GM19240 (cell line): Measurements from ENCODE around the gene RAB31.
"Not testable (repeated sequence)": the region's sequence is repeated elsewhere in the genome, so short reads cannot be mapped to it uniquely, and the experiment has no call there.

Experiments
- DNase-seq: peaks from one replicate; pipeline ENCODE4 v3.0.0; 2011; ENCODE audit warnings: low spot score; ENCODE audit not compliant: insufficient read length

The RAB31 gene

DNA sequence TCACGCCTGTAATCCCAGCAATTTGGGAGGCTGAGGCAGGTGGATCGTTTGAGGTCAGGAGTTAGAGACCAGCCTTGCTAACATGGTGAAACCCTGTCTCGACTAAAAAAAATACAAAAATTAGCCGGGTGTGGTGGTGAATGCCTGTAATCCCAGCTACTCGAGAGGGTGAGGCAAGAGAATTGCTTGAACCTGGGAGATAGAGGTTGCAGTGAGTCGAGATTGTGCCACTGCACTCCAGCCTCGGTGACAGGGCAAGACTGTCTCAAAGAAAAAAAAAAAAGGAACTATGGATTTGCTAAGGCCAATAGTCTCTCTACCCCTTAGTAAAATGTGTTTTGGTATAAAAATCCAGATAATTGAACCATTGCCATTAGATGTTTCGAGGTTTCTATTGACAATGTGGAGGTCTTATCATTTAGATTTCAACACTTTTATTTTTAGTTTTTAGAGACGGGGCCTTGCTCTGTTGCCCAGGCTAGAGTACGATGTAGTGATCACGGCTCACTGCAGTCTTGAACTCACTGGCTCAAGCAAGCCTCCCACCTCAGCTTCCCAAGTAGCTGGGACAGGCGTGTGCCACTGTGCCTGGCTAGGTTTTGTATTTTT is 176.5 kb downstream of the RAB31 start:
- DNase-seq: no peak

DNA sequence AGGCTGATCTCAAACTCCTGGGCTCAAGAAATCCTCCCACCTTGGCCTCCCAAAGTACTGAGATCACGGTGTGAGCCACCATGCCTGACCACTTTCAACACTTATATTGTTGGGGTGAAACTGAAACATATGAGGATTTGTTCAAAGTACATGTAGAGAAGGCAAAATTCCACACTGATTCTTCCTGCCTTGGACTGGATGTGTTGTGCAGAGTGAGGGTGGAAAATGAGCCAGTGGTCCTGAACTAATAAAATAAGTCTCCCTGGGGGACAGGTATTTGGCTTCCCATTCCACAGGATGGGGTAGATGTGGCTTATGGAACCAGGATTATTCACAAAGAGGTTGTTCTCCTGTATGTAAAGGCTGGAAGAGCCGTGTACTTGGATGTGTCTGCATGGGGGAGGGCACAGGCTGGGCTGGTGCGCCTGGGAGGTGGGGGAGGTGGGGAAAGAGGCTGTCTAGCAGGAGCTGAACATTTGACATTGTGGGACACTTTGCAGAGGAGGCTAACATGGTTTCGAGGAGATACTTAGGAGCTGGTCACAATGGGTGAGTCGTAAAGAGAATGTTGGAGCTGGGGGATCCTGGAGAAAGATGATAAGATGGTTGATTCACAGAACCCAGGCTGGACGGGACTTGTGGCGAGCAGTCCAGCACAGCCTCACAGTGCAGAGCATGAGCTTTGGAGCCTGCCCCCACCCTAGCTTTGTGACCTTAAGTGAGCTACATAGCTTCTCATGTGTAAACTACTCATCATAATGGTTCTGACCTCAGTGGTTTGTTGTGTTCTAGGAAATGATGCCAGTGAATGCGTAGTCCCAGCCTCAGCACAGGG is 177.3 kb downstream of the RAB31 start, which contains the start of gene TXNDC2:
TSS of gene TXNDC2 (plus strand) at position 804 of the 835 bp plus-strand sequence. CDS start 708 bp downstream, outside the sequence.
- DNase-seq: no peak

GRCh38 chr18:9886005-9886348 is 177.9 kb downstream of the RAB31 start:
- DNase-seq: no peak

GRCh38 chr18:9887992-9888391 is 179.9 kb downstream of the RAB31 start:
- no peak for DNase-seq

DNA sequence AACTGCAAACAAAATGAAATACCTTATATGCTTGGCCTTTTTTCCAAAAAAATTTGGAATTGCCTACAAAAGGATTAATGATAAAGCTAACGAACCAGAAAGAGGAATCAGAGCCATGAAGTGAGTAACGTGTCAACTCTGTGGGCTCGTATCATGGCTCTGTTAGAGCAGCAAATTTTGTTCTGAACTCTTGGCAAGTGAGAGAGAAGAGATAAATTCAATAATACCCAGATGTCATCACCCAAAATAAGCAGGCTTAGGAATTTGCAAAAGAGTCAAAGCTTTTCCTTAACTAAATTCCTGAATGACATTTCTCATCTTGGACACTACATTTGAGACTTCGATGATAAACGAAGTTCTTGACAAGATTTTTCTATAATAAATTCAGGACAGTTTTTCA is 182.1 kb downstream of the RAB31 start:
- DNase-seq: no peak

GRCh38 chr18:9890957-9891356 is 182.9 kb downstream of the RAB31 start:
- DNase-seq: no peak

GRCh38 chr18:9891515-9891914 is 183.4 kb downstream of the RAB31 start:
- not testable (repeated sequence) for DNase-seq

DNA sequence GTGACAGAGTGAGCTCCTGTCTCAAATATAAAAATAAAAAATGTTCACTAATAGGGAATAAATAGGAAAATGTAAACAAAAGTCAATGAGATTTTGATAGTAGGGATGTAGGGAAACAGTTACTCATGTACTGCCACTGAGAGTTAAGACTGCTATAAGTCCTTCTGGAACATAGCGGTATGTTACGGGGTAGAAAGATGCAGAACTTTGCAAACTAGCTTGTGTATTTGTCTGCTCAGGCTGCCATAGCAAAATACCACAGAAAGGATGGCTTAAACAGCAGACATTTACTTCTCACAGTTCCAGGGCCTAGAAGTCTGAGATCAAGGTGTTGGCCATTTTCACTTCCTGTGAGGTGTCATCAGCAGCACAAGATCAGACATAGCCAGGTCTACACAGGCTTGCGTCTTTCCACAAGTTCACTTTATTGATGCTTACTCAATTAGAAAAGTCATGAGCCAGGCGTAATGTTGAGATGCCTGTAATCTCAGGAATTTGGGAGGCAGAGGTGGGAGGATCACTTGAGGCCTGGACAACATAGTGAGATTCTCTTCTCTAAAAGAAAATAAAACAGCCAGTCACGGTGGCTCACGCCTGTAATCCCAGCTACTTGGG is 186.5 kb downstream of the RAB31 start:
- DNase-seq: no peak

DNA sequence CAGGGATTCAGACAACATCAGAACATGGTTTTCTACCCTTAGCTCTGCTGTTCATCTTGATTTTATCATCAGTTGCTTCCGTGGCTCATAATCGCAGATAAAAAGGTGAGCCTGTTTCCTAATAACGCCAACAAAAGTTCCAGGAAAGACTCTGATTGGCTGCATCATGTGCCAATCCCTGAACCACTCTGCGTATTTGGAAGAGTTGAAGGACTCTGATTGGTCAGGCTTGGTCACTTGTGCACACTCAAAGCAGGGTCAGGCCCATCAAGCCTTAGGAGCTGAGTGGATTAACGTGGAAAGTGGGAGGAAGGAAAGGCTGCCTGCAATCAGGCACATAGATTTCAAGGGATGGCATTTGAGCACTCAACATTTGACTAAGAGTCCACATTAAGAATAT is 189.0 kb downstream of the RAB31 start:
- DNase-seq: no peak

GRCh38 chr18:9897787-9898291 is 189.7 kb downstream of the RAB31 start:
- DNase-seq: not testable (repeated sequence)

GRCh38 chr18:9898792-9899549 is 190.9 kb downstream of the RAB31 start:
- no peak for DNase-seq

DNA sequence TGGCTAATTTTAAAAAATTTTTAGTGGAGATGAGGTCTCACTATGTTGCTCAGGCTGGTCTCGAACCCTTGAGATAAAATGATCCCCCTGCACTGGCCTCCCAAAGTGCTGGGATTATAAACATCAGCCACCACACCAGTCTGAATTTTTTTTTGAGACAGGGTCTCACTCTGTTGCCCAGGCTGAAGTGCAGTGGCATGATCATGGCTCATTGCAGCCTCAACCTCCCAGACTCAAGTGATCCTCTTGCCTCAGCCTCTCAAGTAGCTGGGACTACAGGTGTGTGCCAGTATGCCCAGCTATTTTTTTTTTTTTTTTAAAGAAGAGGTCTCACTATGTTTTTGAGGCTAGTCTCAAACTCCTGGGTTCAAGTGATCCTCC is 191.4 kb downstream of the RAB31 start:
- not testable (repeated sequence) for DNase-seq

DNA sequence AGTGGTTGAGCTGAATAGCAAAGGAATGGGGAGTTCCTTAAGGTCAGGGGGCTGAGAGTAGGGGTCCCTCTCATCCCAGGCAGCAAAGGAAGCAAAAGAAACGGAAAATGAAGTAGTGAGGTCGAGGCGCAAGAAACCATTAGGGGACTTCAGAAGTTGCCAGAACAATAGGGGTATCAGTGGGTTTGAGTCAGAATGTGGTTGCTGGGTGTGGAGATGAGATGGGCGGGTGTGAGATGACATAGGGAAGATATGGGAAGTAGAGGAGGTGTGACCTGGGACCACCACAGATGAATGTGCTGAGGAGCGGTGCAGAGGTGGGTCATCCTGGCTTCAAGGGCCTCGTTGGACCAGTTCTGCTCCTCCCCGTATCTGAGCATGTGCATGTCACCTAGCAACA is 192.6 kb downstream of the RAB31 start:
- no peak for DNase-seq

DNA sequence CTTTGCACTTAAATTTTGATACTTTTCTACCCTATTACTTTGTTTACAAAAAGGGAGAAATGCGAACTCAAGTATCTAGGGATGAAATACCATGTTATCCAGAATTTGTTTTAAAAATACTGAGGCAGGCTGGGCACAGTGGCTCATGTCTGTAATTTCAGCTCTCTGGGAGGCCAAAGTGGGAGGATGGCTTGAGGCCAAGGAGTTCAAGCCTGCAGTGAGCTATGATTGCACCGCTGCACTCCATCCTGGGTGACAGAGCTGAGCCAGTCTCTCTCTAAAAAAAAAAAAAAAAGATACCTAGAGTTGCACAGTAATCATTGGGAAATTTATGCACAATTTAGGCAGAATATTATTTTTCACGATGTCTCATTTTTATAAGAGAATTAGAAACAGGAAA is 193.3 kb downstream of the RAB31 start:
- DNase-seq: no peak

DNA sequence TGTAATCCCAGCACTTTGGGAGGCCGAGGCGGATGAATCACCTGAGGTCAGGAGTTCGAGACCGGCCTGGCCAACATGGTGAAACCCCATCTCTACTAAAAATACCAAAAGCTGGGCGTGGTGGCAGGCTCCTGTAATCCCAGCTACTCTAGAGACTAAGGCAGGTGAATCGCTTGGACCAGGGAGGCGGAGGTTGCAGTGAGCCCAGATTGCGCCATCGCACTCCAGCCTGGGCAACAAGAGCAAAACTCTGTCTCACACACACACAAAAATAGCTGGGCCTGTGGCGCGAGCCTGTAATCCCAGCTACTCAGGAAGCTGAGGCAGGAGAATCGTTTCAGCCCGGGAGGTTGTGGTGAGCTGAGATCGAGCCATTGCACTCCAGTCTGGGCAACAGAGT is 194.2 kb downstream of the RAB31 start:
- not testable (repeated sequence) for DNase-seq

- DNase-seq: no peak
Measured at GRCh38 chr18:9902832-9903231, 194.7 kb downstream of the RAB31 start.

- DNase-seq: no peak
Measured at GRCh38 chr18:9905401-9905922, 197.4 kb downstream of the RAB31 start.

DNA sequence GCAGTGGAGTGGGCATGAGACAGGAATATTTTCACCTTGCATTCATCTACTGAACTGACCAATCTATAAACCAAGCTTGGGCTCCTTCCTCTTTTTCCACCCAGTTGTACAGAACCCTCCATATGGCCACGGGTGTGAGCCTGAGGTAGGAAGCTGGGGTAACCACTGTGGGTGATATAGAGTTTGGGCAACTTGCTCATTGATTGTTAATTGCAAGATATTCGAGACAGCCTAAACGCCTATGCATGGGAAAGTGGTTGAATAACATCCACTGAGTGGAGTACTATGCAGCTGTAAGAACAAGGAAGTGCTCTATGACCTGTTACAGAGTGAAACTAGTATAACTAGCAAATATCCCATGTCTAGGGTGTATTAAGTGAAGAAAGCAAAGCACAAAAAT is 198.4 kb downstream of the RAB31 start:
- no peak for DNase-seq

DNA sequence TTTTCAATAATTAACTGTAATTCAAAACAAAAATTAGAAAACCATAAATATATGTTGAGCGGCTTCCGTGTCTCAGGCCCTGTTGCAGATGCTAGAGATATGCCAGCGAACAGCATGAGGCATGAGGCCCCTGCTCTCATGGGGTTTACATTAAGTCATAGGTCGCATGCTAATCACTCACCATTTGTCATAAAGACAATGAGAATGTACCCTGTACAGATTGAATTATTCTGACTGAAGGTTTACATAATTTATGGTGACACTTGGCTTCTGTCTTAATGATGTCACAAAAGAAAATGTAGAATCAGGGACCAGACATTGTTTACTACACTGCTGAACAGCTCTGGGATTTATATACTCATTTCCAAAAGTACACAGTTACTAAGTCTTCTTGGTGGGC is 199.8 kb downstream of the RAB31 start:
- DNase-seq: no peak

GRCh38 chr18:9910071-9910470 is 202.0 kb downstream of the RAB31 start:
- DNase-seq: no peak

DNA sequence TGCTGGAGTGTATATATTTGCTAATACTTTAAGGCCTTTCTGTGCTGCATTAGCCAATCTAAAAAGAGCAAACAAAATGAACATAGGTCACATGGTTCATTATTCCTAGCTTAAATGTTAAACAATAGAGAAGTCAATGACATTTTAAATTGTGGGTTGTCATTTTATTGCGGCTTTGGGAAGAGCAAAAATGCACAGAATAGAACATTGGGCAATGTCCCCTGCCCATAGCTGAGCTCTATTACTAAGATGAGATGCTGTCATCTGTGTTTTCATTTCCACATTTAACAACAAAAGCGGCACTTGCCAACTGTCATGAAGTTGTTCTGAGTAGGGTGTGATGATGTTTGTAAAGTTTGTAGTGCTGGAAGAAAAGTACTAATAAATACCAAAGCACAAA is 202.6 kb downstream of the RAB31 start:
- DNase-seq: no peak
